Activated T-cell treated with anti-CD3 and anti-CD28 coated beads, Interleukin-2, amount 50 U/mL, for 1 hour (primary cell): ENCODE measurements around the gene LTBR.

Experiments
- DNase-seq: peaks from one replicate; pipeline ENCODE4 v3.0.0-alpha.2; 2020

Gene LTBR

GRCh38 chr12:6386038-6386437 lies 2.1 kb downstream of the LTBR start:
- no peak for DNase-seq

GRCh38 chr12:6386491-6386890 lies 2.5 kb downstream of the LTBR start:
- no peak for DNase-seq

- DNase-seq: no peak
These were observed 3.6 kb downstream of the LTBR start for GRCh38 chr12:6387541-6387940.

- no peak for DNase-seq
These were observed 6.3 kb downstream of the LTBR start for GRCh38 chr12:6390084-6390799.

- DNase-seq: no peak
These were observed 7.1 kb downstream of the LTBR start for GRCh38 chr12:6391013-6391412.

GRCh38 chr12:6392504-6392903 lies 8.5 kb downstream of the LTBR start:
- DNase-seq: no peak

- no peak for DNase-seq
These were observed 9.1 kb downstream of the LTBR start for GRCh38 chr12:6393109-6393508.

- DNase-seq: no peak
These were observed 10.4 kb downstream of the LTBR start for GRCh38 chr12:6394398-6394797.

GRCh38 chr12:6396031-6396430 lies 12.1 kb downstream of the LTBR start:
- DNase-seq: no peak

GRCh38 chr12:6399884-6400644 lies 16.1 kb downstream of the LTBR start:
- DNase-seq: no peak

GRCh38 chr12:6404390-6404789 lies 20.4 kb downstream of the LTBR start:
- no peak for DNase-seq

GRCh38 chr12:6405963-6406362 lies 22.0 kb downstream of the LTBR start:
- no peak for DNase-seq

- no peak for DNase-seq
These were observed 23.4 kb downstream of the LTBR start for GRCh38 chr12:6407236-6407954.

GRCh38 chr12:6416596-6416995 lies 32.6 kb downstream of the LTBR start:
- DNase-seq: no peak

GRCh38 chr12:6418796-6419195 lies 34.8 kb downstream of the LTBR start:
- DNase-seq: no peak

GRCh38 chr12:6420364-6420763 lies 36.4 kb downstream of the LTBR start:
- no peak for DNase-seq

GRCh38 chr12:6423267-6424007 lies 39.5 kb downstream of the LTBR start:
- peak; percentile 73 for DNase-seq

- no peak for DNase-seq
These were observed 40.0 kb downstream of the LTBR start for GRCh38 chr12:6424008-6424347.

GRCh38 chr12:6424866-6425265 lies 40.9 kb downstream of the LTBR start:
- DNase-seq: no peak

- DNase-seq: no peak
These were observed 41.9 kb downstream of the LTBR start for GRCh38 chr12:6425590-6426531.

- DNase-seq: peak; percentile 78
These were observed 43.1 kb downstream of the LTBR start for GRCh38 chr12:6426882-6427671.
